Stimulated activated CD8-positive, alpha-beta memory T cell treated with anti-CD3 and anti-CD28 coated beads, Interleukin-12 subunit alpha, Interleukin-12 subunit beta, amount 100 ng/mL, for 24 hours (primary cell): ENCODE measurements around the gene MGAT5B.
"Not testable (repeated sequence)": the region's sequence is repeated elsewhere in the genome, so short reads cannot be mapped to it uniquely, and the experiment has no call there.

ENCODE experiments used
- DNase-seq: peaks from one replicate; pipeline ENCODE4 v3.0.0-alpha.2; 2020; ENCODE audit errors: extremely low read depth

The MGAT5B gene

GRCh38 chr17:76848670-76849069 lies 19.5 kb upstream of the MGAT5B start:
- DNase-seq = no peak

- not testable (repeated sequence) for DNase-seq
Measured at GRCh38 chr17:76849160-76849559, 19.0 kb upstream of the MGAT5B start.

GRCh38 chr17:76852843-76853242 lies 15.4 kb upstream of the MGAT5B start:
- no peak for DNase-seq

- no peak for DNase-seq
Measured at GRCh38 chr17:76855105-76855504, 13.1 kb upstream of the MGAT5B start.

- no peak for DNase-seq
Measured at GRCh38 chr17:76862079-76862478, 6.1 kb upstream of the MGAT5B start.

- DNase-seq = no peak
Measured at GRCh38 chr17:76862494-76862893, 5.7 kb upstream of the MGAT5B start.

- no peak for DNase-seq
Measured at GRCh38 chr17:76864024-76864423, 4.2 kb upstream of the MGAT5B start.

GRCh38 chr17:76865174-76865573 lies 3.0 kb upstream of the MGAT5B start:
- DNase-seq = no peak

- no peak for DNase-seq
Measured at GRCh38 chr17:76866203-76866602, 2.0 kb upstream of the MGAT5B start.

GRCh38 chr17:76866774-76867577 lies 1.2 kb upstream of the MGAT5B start:
- no peak for DNase-seq

GRCh38 chr17:76867578-76868175 lies 527 bp upstream of the MGAT5B start:
- DNase-seq = no peak

GRCh38 chr17:76868669-76869495 lies 678 bp downstream of the MGAT5B start:
- no peak for DNase-seq

GRCh38 chr17:76869496-76870376 lies 1.5 kb downstream of the MGAT5B start:
- no peak for DNase-seq

GRCh38 chr17:76870377-76870714 lies 2.1 kb downstream of the MGAT5B start:
- no peak for DNase-seq

- DNase-seq = no peak
Measured at GRCh38 chr17:76871668-76872067, 3.5 kb downstream of the MGAT5B start.

GRCh38 chr17:76872221-76872873 lies 4.1 kb downstream of the MGAT5B start:
- DNase-seq = no peak

GRCh38 chr17:76872874-76873221 lies 4.6 kb downstream of the MGAT5B start:
- DNase-seq = no peak

GRCh38 chr17:76873856-76874255 lies 5.7 kb downstream of the MGAT5B start:
- no peak for DNase-seq

GRCh38 chr17:76877437-76877836 lies 9.2 kb downstream of the MGAT5B start:
- no peak for DNase-seq

GRCh38 chr17:76878568-76878967 lies 10.4 kb downstream of the MGAT5B start:
- DNase-seq = no peak

- no peak for DNase-seq
Measured at GRCh38 chr17:76879254-76879653, 11.1 kb downstream of the MGAT5B start.
